HCT116 (cell line): Measurements from ENCODE around the gene CFAP61. TPM values are rescaled to one million over a fixed set of nuclear protein-coding genes. Genes with fewer than 3 reads are reported as not detected.

Source experiments
- ATAC-seq: fragments of 200-7000 bp; cut with Tn5 transposase; 2 replicates; pipeline ENCODE4 v1.9.1; 2020; ENCODE audit warnings: mild to moderate bottlenecking, moderate library complexity
- BruUV-seq: library from RNA; stranded (reverse); fragments of 400-500 nt; replicated peaks from 2 replicates; lab custom pipeline; 2021; lab: Mats Ljungman, UMichigan
- CTCF ChIA-PET: fragments of 300-600 bp; sonication (Branson Sonifier 250); formaldehyde crosslinking; loops from one replicate; lab custom pipeline; 2021; ENCODE audit warnings: antibody characterized with exemption; lab: Charles Lee
- POLR2A ChIA-PET: fragments of 300-600, 350-600 bp; sonication (Branson Sonifier 250); formaldehyde crosslinking; loops from one replicate; lab custom pipeline; 2021; ENCODE audit warnings: antibody characterized with exemption; lab: Charles Lee
- RAD21 ChIA-PET, 2 experiments: fragments of 300-600 bp; sonication (Branson Sonifier 250); formaldehyde crosslinking; loops; one replicate each; lab custom pipeline; 2023; ENCODE audit warnings: low total read pairs in 2 of 2; ENCODE audit not compliant: uncharacterized antibody in 2 of 2, unreplicated experiment in 2 of 2, low non-redundant PET in 1 of 2; lab: Charles Lee
- DNase-seq: peaks from one replicate; pipeline ENCODE4 v3.0.0-alpha.2; 2010; ENCODE audit warnings: low read depth, low spot score
- H2AFZ ChIP-seq: fragments of 200-600 bp; shearing (Covaris generic), sonication (generic); 2 replicates; pipeline ENCODE4 v1.6.1; 2017; ENCODE audit warnings: low read depth, mixed run types, mixed read lengths, antibody characterized with exemption, low read length; ENCODE audit not compliant: poor library complexity, severe bottlenecking
- H3K27ac ChIP-seq: 2 replicates; pipeline ENCODE4 v1.5.1; 2012; ENCODE audit warnings: low read depth, low read length
- H3K27me3 ChIP-seq: fragments of 200-600 bp; sonication (generic); 2 replicates; pipeline ENCODE4 v1.6.1; 2016; ENCODE audit warnings: mixed run types, low read length, mixed read lengths; ENCODE audit not compliant: insufficient read depth
- H3K36me3 ChIP-seq, 2 experiments: fragments of 200-500 bp in 1 of 2; fragments of 200-600 bp in 1 of 2; sonication (Bioruptor generic) in 1 of 2; sonication (generic) in 1 of 2; 2 replicates each; pipeline versions ENCODE4 v1.5.1 to v1.6.1; 2014 to 2016; ENCODE audit warnings: low read length in 2 of 2, inconsistent platforms in 1 of 2, mixed read lengths in 1 of 2, mixed run types in 1 of 2; ENCODE audit not compliant: insufficient read depth in 2 of 2, control insufficient read depth in 1 of 2
- H3K4me1 ChIP-seq, 2 experiments: fragments of 200-600 bp in 1 of 2; sonication (generic) in 1 of 2; 2 replicates each; pipeline versions ENCODE4 v1.5.1 to v1.6.1; 2012 to 2017; ENCODE audit warnings: low read length in 2 of 2, inconsistent platforms in 1 of 2, mild to moderate bottlenecking in 1 of 2, mixed read lengths in 1 of 2, mixed run types in 1 of 2, moderate library complexity in 1 of 2; ENCODE audit not compliant: insufficient read depth in 2 of 2, control insufficient read depth in 1 of 2
- H3K4me2 ChIP-seq: fragments of 200-600 bp; sonication (generic); 2 replicates; pipeline ENCODE4 v1.6.1; 2017; ENCODE audit warnings: mixed run types, low read length, mixed read lengths
- H3K4me3 ChIP-seq, 2 experiments: fragments of 200-600 bp in 1 of 2; sonication (generic) in 1 of 2; replicated peaks in 1 of 2; 2 replicates each; pipeline ENCODE4 v1.5.1; 2011 to 2016; ENCODE audit warnings: low read length in 2 of 2, control low read depth in 1 of 2, low read depth in 1 of 2, mild to moderate bottlenecking in 1 of 2, mixed read lengths in 1 of 2, mixed run types in 1 of 2
- H3K79me2 ChIP-seq: fragments of 200-600 bp; sonication (generic); 2 replicates; pipeline ENCODE4 v1.6.1; 2017; ENCODE audit warnings: mild to moderate bottlenecking, mixed run types, low read length, moderate library complexity, mixed read lengths; ENCODE audit not compliant: insufficient read depth
- H3K9ac ChIP-seq: fragments of 200-600 bp; sonication (generic); 2 replicates; pipeline ENCODE4 v1.6.1; 2016; ENCODE audit warnings: low read length, mixed read lengths
- H3K9me2 ChIP-seq: fragments of 200-600 bp; sonication (generic), shearing (Covaris generic); 2 replicates; pipeline ENCODE4 v1.6.1; 2017; ENCODE audit warnings: mixed run types, mild to moderate bottlenecking, moderate library complexity; ENCODE audit not compliant: insufficient read depth
- H3K9me3 ChIP-seq, 2 experiments: fragments of 200-500 bp in 1 of 2; fragments of 200-600 bp in 1 of 2; sonication (Bioruptor generic) in 1 of 2; sonication (generic) in 1 of 2; 2 replicates each; pipeline ENCODE4 v1.6.1; 2014 to 2017; ENCODE audit warnings: low read length in 2 of 2, mixed read lengths in 2 of 2, inconsistent platforms in 1 of 2, low read depth in 1 of 2, mild to moderate bottlenecking in 1 of 2, mixed run types in 1 of 2, moderate library complexity in 1 of 2; ENCODE audit not compliant: control insufficient read depth in 1 of 2, insufficient read depth in 1 of 2
- H4K20me1 ChIP-seq: fragments of 200-600 bp; sonication (generic), shearing (Covaris generic); 2 replicates; pipeline ENCODE4 v1.6.1; 2017; ENCODE audit warnings: mixed run types, mild to moderate bottlenecking, moderate library complexity; ENCODE audit not compliant: insufficient read depth
- CBX3 ChIP-seq: IDR thresholded peaks from 2 replicates; pipeline ENCODE4 v1.6.1; 2012; ENCODE audit warnings: low read depth
- CEBPB ChIP-seq: IDR thresholded peaks from 2 replicates; pipeline ENCODE4 v1.6.1; 2012; ENCODE audit warnings: low read depth
- EGR1 ChIP-seq: IDR thresholded peaks from 2 replicates; pipeline ENCODE4 v1.6.1; 2012; ENCODE audit warnings: low read depth
- ELF1 ChIP-seq: IDR thresholded peaks from 2 replicates; pipeline ENCODE4 v1.6.1; 2012; ENCODE audit warnings: low read depth, borderline replicate concordance
- EZH2 ChIP-seq: fragments of 200-600 bp; sonication (generic); IDR thresholded peaks from 2 replicates; pipeline ENCODE4 v1.6.1; 2017; ENCODE audit warnings: antibody characterized with exemption, mixed run types
- POLR2A ChIP-seq: IDR thresholded peaks from 2 replicates; pipeline ENCODE4 v1.7.0; 2011; ENCODE audit warnings: borderline replicate concordance; ENCODE audit not compliant: insufficient read depth, insufficient read length; ENCODE audit errors: extremely low read depth
- POLR2AphosphoS5 ChIP-seq: IDR thresholded peaks from 2 replicates; pipeline ENCODE4 v1.6.1; 2011; ENCODE audit warnings: mild to moderate bottlenecking, low read depth, low read length, moderate library complexity
- SIN3A ChIP-seq: IDR thresholded peaks from 2 replicates; pipeline ENCODE4 v1.6.1; 2012; ENCODE audit warnings: low read depth
- SP1 ChIP-seq: IDR thresholded peaks from 2 replicates; pipeline ENCODE4 v1.6.1; 2012; ENCODE audit warnings: low read depth
- YY1 ChIP-seq: IDR thresholded peaks from 2 replicates; pipeline ENCODE4 v1.6.1; 2011; ENCODE audit warnings: low read length, low read depth, moderate library complexity, mild to moderate bottlenecking; ENCODE audit not compliant: insufficient replicate concordance; ENCODE audit errors: extremely low read depth
- ZFX ChIP-seq: fragments of 450-650 bp; IDR thresholded peaks from 2 replicates; pipeline ENCODE4 v1.6.1; 2017
- ZNF274 ChIP-seq: fragments of 200-500 bp; sonication (Bioruptor generic); IDR thresholded peaks from 2 replicates; pipeline ENCODE4 v1.6.1; 2014; ENCODE audit warnings: mild to moderate bottlenecking, low read depth, low read length, inconsistent platforms
- intact Hi-C: fragments of 100-400 bp; cut with micrococcal nuclease; formaldehyde crosslinking; loops from 2 replicates; pipeline ENCODE4 v1.10.0; 2022
- total RNA-seq: library from RNA; stranded (reverse); gene quantifications from one replicate; pipeline ENCODE4 v1.2.1, GENCODE V29; 2021; ENCODE audit not compliant: unreplicated experiment
- TF ChIP-seq, protein P1 (sequence below): IDR thresholded peaks from 2 replicates; pipeline ENCODE4 v1.6.1; 2012
- TF ChIP-seq, protein P2 (sequence below): IDR thresholded peaks from 2 replicates; pipeline ENCODE4 v1.6.1; 2012; ENCODE audit warnings: low read depth
- TF ChIP-seq, protein P3 (sequence below): IDR thresholded peaks from 2 replicates; pipeline ENCODE4 v1.6.1; 2012
- TF ChIP-seq, protein P4 (sequence below): IDR thresholded peaks from 2 replicates; pipeline ENCODE4 v1.6.1; 2011; ENCODE audit warnings: mild to moderate bottlenecking, low read length, moderate library complexity; ENCODE audit not compliant: insufficient replicate concordance; ENCODE audit errors: extremely low read depth

Gene CFAP61
- total RNA-seq, 1 experiment from 2014 or later: 1.7 TPM

DNA sequence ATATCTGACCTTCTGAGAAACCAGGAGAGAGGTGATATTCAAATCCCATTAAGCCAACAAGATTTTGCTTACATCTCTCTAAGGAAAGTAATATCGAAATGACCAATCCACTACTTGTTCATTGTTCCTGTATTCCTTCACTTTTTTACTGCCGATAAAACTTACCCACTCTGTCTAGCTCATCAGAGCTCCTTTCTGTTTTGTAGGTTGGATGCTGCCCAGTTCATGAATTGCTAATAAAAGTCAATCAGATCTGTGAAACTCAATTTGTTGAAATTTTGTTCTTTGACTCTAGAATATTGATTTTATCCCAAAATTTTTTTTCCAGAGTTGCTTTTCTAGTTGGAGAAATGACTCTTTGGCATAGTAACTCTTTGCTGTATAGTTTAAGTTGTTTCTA lies 166.7 kb downstream of the CFAP61 start:
- H3K79me2 ChIP-seq: no peaks in the 10 kb centered on the region
- peaks cover 43% of the 10 kb centered on the region for H3K27me3 ChIP-seq
- H4K20me1 ChIP-seq: no peaks in the 10 kb centered on the region
- ChIA-PET POLR2A (no interaction called here), CTCF (no interaction called here), RAD21 (no interaction called here)
- H2AFZ ChIP-seq: no peak overlapping the region
- intact Hi-C loops: no loop called here
- no peaks in the 10 kb centered on the region for H3K9me2 ChIP-seq
- H3K27ac ChIP-seq: no peak overlapping the region
- no peak for DNase-seq
- H3K4me3 ChIP-seq: no peak overlapping the region
- BruUV-seq: no TSS peak
- ATAC-seq: no peak
- no peak overlapping the region for H3K9ac ChIP-seq
- no peaks in the 10 kb centered on the region for H3K4me1 ChIP-seq
- no peaks in the 10 kb centered on the region for H3K9me3 ChIP-seq
- TF ChIP-seq YY1 (no peak), EZH2 (no peak), EGR1 (no peak), ZNF274 (no peak), ZFX (no peak), POLR2AphosphoS5 (no peak), ELF1 (no peak), CEBPB (no peak), SIN3A (no peak), POLR2A (no peak), SP1 (no peak), CBX3 (no peak)
- TF ChIP-seq, protein P1, sequence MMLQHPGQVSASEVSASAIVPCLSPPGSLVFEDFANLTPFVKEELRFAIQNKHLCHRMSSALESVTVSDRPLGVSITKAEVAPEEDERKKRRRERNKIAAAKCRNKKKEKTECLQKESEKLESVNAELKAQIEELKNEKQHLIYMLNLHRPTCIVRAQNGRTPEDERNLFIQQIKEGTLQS: no peak
- TF ChIP-seq, protein P2, sequence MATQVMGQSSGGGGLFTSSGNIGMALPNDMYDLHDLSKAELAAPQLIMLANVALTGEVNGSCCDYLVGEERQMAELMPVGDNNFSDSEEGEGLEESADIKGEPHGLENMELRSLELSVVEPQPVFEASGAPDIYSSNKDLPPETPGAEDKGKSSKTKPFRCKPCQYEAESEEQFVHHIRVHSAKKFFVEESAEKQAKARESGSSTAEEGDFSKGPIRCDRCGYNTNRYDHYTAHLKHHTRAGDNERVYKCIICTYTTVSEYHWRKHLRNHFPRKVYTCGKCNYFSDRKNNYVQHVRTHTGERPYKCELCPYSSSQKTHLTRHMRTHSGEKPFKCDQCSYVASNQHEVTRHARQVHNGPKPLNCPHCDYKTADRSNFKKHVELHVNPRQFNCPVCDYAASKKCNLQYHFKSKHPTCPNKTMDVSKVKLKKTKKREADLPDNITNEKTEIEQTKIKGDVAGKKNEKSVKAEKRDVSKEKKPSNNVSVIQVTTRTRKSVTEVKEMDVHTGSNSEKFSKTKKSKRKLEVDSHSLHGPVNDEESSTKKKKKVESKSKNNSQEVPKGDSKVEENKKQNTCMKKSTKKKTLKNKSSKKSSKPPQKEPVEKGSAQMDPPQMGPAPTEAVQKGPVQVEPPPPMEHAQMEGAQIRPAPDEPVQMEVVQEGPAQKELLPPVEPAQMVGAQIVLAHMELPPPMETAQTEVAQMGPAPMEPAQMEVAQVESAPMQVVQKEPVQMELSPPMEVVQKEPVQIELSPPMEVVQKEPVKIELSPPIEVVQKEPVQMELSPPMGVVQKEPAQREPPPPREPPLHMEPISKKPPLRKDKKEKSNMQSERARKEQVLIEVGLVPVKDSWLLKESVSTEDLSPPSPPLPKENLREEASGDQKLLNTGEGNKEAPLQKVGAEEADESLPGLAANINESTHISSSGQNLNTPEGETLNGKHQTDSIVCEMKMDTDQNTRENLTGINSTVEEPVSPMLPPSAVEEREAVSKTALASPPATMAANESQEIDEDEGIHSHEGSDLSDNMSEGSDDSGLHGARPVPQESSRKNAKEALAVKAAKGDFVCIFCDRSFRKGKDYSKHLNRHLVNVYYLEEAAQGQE: no peak
- TF ChIP-seq, protein P3, sequence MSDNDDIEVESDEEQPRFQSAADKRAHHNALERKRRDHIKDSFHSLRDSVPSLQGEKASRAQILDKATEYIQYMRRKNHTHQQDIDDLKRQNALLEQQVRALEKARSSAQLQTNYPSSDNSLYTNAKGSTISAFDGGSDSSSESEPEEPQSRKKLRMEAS: no peak
- TF ChIP-seq, protein P4, sequence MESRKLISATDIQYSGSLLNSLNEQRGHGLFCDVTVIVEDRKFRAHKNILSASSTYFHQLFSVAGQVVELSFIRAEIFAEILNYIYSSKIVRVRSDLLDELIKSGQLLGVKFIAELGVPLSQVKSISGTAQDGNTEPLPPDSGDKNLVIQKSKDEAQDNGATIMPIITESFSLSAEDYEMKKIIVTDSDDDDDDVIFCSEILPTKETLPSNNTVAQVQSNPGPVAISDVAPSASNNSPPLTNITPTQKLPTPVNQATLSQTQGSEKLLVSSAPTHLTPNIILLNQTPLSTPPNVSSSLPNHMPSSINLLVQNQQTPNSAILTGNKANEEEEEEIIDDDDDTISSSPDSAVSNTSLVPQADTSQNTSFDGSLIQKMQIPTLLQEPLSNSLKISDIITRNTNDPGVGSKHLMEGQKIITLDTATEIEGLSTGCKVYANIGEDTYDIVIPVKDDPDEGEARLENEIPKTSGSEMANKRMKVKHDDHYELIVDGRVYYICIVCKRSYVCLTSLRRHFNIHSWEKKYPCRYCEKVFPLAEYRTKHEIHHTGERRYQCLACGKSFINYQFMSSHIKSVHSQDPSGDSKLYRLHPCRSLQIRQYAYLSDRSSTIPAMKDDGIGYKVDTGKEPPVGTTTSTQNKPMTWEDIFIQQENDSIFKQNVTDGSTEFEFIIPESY: no peak
- H3K36me3 ChIP-seq: no peaks in the 10 kb centered on the region
- no peak overlapping the region for H3K4me2 ChIP-seq
